ENCODE results near the gene WDR13.
A peak's percentile ranks its signal among the peaks of the same experiment; 100 is the strongest.
"Not testable (repeated sequence)": the region's sequence is repeated elsewhere in the genome, so short reads cannot be mapped to it uniquely, and the experiment has no call there.

The WDR13 gene

DNA sequence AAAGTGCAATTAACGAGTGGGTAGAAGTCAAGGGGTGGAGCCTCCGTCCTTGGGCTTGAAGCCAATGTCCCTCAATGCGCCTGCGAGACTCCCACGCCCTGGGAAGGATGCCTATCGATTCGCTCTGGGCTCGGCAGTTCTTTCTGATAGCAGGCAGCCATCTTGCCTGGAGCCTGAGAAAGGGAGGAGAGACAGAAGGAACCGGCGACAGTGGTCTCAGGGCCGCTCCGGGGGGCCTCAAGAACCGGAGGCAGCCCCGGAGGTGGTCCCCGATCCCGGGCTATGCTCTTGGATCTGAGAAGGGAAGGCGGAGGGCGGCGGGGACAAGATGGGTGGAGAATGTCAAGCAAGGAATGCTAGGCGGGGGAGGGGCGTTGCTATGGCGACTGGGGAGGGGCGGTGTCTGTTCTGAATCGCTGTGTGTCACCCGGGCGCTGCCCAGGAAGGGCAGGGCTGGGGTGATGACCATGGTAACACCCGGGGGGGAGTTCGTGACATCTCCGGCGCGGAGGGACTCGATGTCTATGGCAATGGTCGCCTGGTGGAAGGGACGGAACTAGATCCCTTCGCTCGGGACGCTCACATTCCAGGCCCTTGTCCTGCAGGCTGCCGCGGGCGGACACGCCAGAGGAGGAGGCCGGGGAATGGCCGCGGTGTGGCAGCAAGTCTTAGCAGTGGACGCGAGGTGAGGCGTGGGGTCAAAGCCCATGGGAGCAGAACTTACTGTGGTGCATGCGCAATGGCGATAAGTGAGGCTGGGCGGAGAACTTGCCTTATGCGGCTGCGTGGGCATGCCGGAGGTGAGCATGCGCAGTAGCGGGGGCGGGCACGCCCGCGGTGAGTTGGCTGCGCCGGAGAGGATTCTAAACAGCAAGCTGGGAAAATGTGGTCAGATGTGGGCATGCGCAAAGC is at the start of gene WDR13:
Gene WDR13, plus strand, starts transcription at position 140 of the 912 bp plus-strand sequence. Its CDS starts 505 bp downstream, at position 645.
- DNase-seq (ENCODE audit: low spot score): peak; percentile 90

- no peak for DNase-seq (ENCODE audit: low spot score)
Observed at GRCh38 chrX:48548871-48549270, 48.4 kb upstream of the WDR13 start.

DNA sequence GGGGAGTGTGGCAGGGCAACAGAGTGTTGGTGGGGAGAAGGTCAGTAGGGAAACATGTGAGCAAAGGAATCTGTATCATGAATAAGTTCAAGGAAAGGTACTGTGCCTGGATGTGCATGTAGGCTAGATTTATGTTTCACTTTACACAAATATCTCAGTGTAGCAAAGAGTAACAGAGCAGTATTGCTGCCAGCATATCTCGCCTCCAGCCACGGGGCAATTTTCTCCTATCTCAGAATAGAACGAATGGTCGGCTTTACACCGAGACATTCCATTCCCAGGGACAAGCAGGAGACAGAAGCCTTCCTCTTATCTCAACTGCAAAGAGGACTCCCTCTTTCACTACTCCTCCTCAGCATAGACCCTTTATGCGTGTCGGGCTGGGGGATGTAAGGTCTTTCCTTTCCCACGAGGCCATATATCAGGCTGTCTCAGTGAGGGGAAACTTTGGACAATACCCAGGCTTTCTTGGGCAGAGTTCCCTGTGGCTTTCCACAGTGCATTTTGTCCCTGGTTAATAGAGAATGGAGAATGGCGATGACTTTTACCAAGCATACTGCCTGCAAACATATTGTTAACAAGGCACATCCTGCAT is 41.5 kb upstream of the WDR13 start:
- DNase-seq (ENCODE audit: low spot score): not testable (repeated sequence)

- no peak for DNase-seq (ENCODE audit: low spot score)
Observed at GRCh38 chrX:48558271-48558670, 39.0 kb upstream of the WDR13 start.

- no peak for DNase-seq (ENCODE audit: low spot score)
Observed at GRCh38 chrX:48559636-48560035, 37.7 kb upstream of the WDR13 start.

DNA sequence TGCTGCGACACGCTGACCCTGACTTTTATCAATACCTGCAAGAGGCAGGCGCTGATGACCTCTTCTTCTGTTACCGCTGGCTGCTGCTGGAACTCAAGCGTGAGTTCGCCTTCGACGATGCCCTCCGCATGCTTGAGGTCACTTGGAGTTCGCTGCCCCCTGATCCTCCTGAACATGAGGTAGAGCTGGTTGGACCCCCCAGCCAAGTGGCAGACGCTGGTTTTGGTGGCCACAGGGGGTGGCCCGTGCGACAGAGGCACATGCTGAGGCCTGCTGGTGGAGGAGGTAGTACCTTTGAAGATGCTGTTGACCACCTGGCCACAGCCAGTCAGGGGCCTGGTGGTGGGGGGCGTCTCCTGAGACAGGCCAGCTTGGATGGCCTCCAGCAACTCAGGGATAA is 37.2 kb upstream of the WDR13 start:
- DNase-seq (ENCODE audit: low spot score): no peak

DNA sequence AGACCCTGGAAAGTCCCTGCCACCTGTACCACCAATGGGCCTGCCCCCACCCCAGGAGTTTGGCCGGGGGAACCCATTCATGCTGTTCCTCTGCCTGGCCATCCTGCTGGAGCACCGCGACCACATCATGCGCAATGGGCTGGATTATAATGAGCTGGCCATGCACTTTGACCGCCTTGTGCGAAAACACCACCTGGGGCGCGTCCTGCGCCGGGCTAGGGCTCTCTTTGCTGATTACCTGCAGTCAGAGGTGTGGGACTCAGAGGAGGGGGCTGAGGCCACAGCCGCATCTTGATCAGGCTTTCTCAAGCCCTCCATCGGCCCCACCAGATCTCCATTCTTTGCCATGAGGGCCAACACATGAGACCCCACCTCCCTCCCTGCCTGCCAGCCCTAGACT is 36.6 kb upstream of the WDR13 start:
- no peak for DNase-seq (ENCODE audit: low spot score)

- DNase-seq (ENCODE audit: low spot score): no peak
Observed at GRCh38 chrX:48569958-48570357, 27.3 kb upstream of the WDR13 start.

DNA sequence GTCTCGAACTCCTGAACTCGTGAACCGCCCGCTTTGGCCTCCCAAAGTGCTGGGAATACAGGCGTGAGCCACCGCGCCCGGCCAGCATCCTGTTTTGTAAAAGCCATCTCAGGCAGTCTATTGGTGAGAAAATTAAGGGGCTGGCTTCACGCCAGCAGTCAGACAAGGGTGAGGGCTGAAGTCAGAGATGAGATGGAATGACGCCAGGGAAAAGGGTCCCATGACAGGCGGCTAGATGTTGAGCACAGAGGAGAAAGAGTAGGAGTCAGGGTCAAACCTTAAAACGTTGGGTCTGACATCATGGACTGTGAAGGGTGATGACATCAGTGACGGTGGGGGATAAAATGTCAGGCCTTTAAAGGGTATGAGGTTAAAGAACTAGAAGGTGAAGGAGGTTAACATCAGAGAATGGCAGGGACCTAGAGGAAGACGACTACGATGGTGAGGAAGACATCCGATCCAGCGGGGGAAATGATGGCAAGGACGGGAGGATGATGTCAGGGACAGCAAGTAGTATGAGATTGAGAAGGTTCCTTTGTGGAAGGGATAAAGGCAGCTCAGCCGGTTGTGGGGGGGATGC is 23.5 kb upstream of the WDR13 start:
- no peak for DNase-seq (ENCODE audit: low spot score)

DNA sequence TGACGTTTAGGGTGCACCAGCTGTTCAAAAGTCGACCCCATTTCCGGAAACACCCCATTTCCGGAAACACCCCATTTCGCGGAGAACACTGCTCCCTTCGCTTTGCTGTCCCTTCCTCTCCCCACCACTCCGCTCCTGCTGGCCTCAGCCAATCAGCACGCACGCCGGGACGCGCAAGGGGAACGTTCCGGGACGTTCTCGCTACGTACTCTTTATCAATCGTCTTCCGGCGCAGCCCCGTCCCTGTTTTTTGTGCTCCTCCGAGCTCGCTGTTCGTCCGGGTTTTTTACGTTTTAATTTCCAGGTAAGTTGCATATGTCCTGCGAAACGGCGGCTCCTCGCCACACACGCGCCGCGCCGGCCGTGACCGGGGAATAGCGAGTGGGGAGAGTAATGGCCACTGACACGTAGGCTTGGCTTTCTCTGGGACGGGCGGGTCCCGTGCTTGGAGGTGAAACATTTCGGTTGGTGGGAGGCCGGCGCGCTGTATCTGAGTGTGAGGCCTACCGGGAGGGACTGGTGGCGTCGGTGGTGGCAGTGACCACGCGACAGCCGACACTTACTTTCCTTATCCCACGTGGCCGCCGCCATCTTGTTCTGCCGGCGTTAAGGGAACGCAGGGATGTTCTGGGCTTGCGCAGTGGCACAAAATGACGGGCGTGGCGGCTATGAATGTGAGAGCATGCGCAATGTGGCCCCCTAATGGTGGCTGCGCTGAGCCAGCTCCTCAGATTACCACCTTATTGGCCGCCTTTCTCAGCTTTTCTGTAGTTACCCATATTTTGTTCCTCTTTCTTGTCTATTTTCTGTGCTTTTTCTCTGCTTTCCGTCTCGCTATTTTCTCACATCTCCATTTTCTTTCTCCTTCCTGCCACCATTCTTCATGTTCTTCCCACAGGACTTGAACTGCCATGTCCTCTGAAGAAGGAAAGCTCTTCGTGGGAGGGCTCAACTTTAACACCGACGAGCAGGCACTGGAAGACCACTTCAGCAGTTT is 22.7 kb upstream of the WDR13 start, which contains the start of gene RBM3:
Gene RBM3, plus strand, starts transcription at position 215 of the 997 bp plus-strand sequence. Its CDS starts 697 bp downstream, at position 912.
- peak; percentile 93 for DNase-seq (ENCODE audit: low spot score)

GRCh38 chrX:48575642-48576041 is 21.6 kb upstream of the WDR13 start:
- no peak for DNase-seq (ENCODE audit: low spot score)

GRCh38 chrX:48576108-48576507 is 21.2 kb upstream of the WDR13 start:
- no peak for DNase-seq (ENCODE audit: low spot score)

DNA sequence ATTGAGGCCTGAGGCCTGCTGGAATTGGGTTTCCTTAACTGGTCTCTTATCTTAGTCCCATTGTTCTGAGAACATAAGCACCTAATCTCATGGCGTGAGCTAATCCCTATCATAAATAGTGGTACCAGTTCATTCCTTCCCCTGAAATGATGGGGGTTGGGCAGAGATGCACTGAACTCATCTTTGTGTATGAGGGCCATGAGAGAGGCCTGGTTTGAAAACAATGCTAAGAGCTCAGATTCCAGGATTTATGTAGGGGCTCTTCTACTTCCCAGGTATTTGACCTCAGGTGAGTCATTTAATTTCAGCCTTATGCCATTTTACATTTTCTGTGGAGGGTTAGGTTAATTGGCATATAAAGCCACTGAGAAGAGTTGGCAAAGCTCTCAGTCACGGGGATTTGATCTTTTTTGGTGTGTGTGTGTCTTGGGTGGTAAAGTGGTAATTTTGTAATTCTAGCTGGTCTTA is 18.6 kb upstream of the WDR13 start:
- DNase-seq (ENCODE audit: low spot score): no peak

- DNase-seq (ENCODE audit: low spot score): no peak
Observed at GRCh38 chrX:48579259-48579658, 18.0 kb upstream of the WDR13 start.

- no peak for DNase-seq (ENCODE audit: low spot score)
Observed at GRCh38 chrX:48580662-48581061, 16.6 kb upstream of the WDR13 start.

- no peak for DNase-seq (ENCODE audit: low spot score)
Observed at GRCh38 chrX:48584698-48585097, 12.6 kb upstream of the WDR13 start.

- DNase-seq (ENCODE audit: low spot score): peak; percentile 19
Observed at GRCh38 chrX:48589482-48590162, 7.7 kb upstream of the WDR13 start.

DNA sequence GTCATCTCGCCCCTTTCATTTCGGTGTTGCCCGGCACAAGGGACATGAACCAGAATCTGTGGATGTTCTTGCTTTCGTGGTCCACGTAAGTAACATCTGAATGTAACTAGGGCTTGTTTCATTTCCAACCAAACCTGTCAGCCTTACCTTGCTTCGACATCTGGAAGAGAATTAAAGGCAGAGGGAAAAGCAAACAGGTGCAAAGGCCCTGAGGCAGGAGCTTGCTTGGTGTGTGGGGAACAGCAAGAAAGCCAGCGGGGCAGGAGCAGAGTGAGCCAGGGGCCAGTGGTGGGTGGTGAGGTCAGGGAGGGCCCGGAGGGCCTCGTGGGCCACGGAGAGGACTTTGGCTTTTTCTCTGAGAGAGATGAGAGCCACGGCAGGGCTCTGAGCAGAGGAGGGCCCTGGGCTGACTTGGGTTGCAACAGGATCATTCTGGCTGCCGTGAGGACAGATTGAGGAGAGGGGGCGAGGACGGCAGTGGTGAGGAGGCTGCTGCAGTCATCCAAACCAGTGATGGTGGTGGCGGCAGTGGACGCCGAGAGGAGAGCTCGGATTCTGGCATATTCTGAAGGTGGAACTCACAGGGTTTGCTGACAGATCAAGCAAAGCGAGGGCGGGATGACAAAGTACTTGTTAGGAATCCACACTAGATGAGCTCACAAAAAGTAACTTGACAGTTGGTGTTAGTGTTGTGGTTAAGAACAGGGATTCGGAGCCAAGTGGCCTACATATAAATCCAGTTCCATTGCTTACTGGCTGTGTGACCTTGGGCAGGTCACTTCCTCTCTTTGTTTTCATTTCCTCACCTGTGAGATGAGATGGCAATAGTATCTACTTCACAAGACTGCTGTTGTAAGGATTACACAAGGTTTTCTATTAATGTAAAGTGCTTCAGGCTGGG is 6.8 kb upstream of the WDR13 start:
- no peak for DNase-seq (ENCODE audit: low spot score)

GRCh38 chrX:48591255-48591791 is 6.0 kb upstream of the WDR13 start:
- DNase-seq (ENCODE audit: low spot score): no peak

- DNase-seq (ENCODE audit: low spot score): no peak
Observed at GRCh38 chrX:48592971-48593370, 4.3 kb upstream of the WDR13 start.

Measured in cerebellar cortex (tissue), 1 donor.